HG03135 (cell line): ENCODE results near the gene ZMIZ1.
A peak's percentile ranks its signal among the peaks of the same experiment; 100 is the strongest.
"Not testable (repeated sequence)": the region's sequence is repeated elsewhere in the genome, so short reads cannot be mapped to it uniquely, and the experiment has no call there.

Experiments
- ATAC-seq: cut with Tn5 transposase; IDR thresholded peaks from one replicate; pipeline ENCODE4 v1.9.1; 2021; ENCODE audit warnings: mild to moderate bottlenecking, moderate library complexity; ENCODE audit not compliant: unreplicated experiment

Gene ZMIZ1

DNA sequence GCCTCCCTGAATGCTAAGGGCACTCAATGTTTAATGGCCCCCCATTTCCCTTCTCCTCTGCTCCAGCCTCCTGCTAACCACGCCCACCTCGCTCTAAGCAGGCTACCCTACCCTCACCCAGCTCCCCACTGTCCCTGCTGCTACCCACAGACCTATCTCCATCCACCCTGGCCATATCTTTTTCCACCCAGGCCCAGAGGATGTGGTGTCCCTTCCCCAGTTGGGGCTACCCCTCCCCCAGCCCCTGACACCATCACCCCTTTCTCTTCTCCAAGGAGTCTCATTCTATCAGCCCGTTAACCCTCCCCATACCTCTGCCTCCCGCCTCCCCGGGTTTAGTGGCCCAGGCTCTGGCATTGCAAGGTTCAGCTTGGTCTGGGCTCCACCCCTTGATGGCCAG lies 249.6 kb downstream of the ZMIZ1 start:
- ATAC-seq: no peak

DNA sequence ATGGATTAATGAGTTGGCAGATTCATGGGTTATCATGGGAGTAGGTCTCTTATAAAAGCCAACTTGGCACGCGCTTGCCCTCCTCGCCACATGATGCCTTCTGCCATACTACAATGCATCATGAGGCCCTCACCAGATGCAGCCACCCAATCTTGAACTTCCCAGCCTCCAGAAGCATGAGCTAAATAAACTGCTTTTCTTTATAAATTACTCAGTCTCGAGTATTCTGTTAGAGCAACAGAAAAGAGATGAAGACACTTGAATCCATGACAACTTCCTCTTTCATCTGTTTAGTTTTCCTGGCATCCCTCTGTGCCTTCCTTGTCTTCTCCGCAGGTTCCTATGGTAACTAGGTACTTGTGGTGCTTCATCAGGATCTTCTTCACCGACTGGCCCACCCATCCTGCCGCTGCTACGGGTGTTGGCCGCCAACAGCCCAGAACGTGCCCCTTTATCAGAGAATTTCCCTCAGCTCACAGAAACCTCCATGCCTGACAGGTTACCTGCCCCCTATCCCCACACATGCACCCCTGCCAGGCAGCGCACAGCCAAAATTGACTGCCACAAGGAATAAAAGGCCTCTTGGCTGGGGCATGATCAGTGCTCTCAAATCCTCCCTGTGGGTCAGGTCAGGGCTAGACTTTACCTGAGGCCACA lies 250.5 kb downstream of the ZMIZ1 start:
- ATAC-seq: no peak

DNA sequence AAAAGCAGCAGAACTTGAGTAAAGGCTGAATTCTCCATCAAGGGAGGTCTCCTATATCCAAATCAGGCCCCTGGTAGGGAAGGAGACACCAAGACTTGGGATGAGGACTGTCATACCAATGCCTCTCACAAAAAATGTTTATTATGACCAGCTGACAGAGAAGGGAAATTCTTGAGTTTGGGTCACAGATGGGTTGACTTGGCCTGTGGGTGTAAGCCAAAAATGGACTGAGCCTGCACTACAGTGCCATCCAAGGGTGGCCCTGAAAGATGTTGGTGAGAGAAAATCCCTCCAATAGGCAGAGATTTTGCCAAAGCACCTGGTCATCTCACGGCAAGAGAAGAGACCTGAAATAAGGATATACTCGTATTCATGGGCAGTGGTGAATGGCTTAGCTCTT lies 251.6 kb downstream of the ZMIZ1 start:
- ATAC-seq: no peak

DNA sequence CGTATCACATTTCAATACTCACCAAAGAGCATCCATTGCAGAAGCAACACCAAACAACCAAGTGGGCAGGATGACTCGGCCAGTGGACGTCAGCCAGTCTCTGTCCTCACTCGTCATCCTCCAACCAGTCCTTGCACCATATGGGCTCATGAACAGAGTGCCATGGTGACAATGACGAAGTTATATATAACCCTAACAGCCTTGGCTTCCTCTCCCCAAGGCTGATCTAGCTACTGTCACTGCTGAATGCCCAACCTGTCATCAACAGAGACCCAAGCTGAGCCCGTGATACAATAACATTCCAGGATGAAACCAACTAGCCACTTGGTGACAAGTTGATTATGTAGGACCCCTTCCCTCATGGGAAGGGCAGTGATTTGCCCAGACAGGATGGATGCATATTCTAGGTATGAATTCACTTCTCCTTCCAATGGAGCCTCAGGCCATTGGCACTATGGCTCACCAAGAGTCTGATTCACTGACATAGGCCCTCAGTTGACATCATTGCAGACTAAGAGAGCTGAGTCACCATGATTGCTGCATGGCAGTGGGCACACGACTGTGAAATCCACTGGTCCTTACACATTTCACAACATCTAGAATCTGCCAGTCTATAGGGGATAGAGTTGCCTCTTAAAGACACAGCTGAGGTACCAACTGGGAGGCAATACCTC lies 252.2 kb downstream of the ZMIZ1 start:
- no peak for ATAC-seq

DNA sequence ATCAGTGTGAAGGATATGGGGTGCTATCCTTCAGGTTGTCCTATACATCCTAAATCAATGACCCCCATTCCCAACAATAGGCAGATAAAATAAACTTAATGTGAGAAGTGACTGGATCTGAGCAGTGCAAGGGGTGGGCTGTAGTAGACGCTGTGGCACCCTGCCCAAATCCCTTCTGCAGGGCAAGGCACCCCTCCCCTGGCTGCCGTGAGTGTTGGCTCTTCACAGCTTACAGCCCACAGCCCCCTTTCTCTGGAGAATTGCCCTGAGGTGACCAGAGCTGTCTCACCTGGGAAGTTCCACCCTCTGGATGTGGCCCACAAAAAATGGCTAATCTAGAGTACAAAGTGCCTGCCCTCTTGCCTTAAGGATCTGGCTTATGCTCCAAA lies 252.7 kb downstream of the ZMIZ1 start:
- ATAC-seq: no peak

DNA sequence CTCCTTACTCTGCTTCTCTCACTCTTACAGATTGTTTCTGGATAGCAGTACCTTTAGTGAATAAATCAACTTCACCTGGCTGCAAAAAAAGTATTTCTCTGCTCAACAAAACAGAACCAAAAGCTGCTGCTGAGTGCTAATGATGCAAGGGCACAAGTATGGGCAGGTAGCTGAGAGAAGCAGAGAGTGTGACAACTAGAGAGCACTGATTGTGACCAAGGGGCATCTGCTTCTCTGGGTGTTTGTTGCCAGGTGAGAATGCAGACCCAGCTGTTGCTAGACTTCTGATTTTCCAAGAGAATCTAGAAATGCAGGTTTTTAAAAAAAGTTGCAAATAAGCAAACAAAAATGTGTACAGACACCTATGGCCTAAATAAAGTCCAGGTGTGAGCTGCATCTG lies 253.2 kb downstream of the ZMIZ1 start:
- no peak for ATAC-seq

DNA sequence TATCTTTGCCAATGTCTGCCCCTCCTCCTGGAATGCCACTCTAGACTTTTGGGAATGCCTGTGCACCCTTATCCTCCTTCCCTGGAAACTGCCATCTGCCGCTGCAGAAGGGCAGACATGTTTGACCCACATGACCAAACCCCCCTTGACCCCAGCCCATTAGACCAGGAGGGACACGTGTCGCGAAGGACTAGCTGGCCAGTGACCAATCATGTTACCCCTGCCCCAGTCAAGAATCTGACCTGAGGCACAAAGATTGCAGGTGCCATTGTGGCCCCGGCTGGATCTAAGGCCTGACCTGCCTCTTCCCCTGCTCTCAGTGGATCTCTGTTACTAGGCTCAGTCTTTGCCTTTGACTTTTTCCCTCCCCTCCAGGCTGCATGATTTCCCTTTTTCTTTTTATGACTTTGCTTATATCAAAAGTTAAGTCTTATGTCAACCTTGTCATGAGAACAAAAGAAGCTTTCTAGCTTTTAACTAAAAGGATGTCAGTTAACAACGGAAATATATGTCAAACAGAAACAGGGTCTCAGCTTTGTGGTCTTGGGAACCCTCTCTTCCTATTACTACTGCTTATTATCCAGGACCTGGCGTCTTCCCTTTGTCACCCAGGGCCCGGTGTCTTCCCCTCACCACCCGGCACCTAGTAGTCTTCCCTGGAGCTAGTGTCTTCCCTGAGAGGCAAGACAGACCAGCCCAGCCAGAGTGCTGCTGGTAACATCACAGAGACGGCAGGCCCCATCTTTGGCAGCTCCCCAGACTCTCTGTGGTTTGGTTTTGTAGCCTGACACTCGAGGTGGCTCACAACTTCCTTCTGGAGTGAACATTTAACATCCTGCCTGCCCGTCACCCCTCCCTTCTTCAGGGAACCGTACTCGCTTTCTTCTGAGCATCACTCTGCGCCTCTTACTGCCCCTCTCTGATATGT lies 254.1 kb downstream of the ZMIZ1 start:
- peak; percentile 60 for ATAC-seq

DNA sequence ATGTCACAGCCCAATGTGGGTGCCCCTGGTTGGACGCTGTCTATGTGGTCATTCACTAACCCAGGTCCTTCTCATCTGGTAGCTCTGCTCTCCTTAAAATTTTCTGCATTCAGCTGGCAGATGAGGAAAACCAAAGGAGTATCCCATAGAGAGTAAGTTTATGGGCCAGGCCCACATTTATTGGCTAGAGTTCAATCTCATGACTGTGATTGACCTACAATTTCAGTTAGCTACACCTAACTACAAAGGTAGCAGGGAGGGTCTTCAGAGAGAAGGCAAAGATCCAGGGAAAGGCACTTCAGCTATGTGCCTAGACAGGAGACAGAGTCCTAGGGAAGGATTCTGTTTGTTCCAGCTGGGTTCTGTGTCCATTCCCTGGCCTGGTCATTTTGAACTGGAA lies 254.8 kb downstream of the ZMIZ1 start:
- ATAC-seq: no peak

DNA sequence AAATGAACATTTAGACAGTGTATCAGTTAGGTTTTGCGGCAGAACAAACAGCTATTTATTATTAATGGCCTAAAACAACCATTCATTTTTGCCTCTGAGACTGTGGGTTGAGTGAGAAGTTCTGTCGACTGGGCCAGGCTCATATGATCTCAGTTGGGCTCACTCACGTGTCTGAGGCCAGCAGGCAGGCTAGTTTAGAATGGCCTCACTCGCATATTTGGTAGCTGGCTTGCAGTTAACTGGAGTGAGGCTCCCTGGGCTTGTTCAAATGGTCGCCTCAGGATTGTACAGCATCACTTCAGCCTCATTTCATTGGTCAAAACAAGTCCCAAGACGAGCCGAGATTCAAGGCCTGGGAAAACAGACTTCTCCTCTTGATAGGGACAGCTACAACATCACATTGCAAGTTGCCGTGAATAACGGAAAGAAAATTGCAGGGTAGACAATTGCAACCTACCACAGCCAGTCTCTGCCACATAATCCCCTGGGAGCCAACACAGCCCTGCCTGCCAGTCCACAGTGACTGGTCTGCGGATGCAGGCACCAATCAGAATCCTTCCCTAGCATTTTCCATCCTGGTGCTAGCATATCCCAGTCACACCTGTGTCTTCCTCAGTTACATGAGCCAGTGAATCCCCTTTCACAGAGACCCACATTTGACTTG lies 255.4 kb downstream of the ZMIZ1 start:
- no peak for ATAC-seq

DNA sequence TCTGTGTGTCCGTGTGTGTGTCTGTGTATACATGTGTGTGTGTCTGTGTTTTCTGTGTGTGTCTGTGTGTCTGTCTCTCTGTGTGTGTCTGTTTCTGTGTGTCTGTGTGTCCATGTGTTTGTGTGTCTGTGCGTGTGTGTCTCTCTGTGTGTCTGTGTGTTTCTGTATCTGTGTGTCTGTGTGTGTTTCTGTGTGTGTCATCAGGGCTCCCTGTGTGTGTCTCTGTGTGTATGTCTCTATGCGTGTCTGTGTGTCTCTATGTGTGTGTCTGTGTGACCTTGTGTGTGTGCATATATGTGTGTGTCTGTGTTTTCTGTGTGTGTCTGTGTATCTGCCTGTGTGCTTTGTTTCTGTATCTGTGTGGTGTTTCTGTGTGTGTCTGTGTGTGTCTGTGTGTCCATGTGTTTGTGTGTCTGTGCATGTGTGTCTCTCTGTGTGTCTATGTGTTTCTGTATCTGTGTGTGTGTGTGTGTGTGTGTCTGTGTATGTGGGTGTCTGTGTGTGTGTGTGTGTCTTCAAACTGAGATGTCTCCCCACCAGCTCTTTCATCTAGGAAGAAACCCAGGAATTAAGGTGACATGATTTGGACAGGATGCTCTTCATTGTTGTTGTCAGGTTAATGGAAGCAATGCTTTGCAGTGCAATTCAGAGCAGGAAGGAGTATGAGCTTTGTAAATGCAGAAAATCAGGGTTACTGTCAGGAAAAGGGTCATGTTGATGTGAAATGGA lies 257.8 kb downstream of the ZMIZ1 start:
- ATAC-seq: no peak

DNA sequence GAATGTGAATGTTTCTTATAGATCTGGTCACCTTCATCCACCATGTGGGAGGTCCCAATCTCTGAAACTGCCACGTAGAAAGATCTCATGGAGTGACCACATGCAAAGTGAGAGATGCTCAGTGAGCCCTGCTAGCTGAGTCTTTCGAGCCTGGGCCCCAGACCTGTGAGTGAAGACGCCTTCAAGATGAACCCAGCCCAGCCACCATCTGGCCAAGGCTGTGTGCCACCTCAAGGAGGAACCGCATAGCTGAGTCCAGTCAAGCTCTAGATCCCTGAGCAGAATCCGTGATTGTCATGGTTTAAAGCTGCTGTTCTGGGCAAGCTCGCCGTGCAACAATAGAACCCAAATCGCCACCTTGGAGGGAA lies 258.3 kb downstream of the ZMIZ1 start:
- no peak for ATAC-seq

DNA sequence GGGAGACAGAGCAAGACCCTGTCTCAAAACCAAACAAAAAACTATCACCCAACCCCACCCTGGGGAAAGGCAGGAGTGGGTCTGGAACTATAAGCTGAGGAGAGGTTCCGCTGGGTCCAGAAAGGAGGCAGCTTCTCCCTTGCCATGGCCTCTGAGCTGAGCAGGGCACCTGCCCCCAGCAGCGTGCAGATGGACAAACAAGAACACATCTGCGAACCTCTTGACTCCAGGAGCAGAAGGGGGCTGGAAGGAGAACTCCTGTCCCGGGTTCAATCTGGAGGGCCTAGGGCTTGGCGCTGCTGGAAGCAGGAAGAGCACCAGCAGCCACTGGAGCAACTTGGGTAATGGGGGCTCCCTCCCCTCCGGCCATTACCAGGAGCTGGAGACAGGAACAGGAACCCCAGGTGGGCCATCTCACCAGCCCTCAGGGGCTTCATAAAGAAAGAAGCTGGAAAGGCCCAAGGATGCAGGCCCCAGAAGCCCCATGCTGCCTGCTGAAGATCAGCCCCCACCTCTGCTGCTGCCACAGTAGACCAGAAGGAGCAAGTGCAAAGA lies 259.5 kb downstream of the ZMIZ1 start:
- ATAC-seq: no peak

DNA sequence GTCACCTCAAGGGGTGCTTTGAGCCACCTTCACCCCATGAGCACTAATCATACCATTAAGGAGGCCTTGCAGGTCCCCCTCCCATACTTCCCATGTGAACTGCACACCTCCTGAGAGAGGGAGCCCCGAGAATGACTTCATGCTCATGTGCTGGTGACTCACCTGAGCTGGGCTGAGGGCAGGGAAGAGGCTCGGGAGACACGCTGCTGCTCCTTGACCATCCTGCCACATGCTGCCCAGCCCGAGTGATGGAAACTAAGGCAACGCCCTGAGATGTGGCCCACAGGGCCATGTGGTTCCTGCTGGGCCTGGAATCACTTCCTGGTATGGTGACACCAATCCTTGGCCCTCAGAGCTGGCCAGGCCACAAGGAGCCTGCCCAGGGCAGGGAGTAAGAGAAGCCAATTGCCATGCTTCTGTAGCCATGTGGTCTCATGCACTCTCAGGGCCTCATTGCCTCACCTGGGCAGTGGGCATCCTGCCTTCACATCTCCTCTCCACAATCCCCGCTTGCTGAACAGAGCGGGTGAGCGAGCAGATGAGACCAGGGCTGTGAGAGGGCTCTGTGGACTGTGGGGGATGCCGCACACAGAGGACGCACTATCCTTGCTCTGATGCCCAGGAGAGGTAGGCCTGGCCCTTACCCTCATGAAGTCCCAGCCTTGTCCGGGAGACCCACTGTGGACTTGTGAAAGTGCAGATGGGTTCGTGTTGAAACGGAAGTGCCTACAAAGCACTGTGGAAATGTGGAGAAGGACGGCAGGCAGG lies 260.2 kb downstream of the ZMIZ1 start:
- no peak for ATAC-seq

DNA sequence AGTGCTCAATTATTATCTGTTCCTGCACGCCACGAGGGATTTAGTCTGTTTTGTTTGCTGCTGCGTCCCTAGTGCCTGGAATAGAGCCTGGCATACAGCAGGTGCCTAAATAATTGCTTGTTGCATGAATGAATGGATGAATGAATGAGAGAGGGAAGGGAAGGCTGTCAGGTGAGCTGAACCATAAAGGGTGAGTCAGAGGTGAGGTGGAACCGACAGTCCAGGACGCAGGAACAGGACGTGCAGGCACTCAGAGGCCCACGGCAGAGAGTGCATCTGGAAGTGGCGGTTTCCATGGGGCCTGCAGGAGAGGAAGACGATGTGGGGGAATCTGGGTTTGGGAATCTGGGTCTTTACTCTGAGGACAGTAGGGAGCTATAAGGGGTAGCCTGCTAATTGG lies 260.8 kb downstream of the ZMIZ1 start:
- ATAC-seq: no peak

DNA sequence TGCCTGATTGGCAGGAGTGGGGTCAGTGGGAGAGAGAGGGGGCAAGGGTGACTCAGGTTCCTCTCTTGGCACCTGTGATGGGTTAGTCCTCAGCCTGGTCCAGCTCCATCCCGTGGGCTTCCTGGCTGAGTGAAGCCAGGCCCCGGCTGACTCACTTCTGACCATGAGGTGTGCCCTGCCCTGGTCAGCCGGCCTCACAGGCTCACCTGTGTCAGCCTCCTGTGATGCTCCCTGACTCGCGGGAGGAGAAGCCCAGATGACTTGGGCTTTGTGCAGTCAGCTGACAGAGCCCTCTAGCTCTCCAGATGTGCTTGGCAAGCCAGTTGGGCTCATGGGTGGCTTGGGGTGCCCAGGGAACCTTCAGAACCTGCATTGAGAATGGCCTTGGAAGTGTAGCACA lies 262.5 kb downstream of the ZMIZ1 start:
- ATAC-seq: no peak

DNA sequence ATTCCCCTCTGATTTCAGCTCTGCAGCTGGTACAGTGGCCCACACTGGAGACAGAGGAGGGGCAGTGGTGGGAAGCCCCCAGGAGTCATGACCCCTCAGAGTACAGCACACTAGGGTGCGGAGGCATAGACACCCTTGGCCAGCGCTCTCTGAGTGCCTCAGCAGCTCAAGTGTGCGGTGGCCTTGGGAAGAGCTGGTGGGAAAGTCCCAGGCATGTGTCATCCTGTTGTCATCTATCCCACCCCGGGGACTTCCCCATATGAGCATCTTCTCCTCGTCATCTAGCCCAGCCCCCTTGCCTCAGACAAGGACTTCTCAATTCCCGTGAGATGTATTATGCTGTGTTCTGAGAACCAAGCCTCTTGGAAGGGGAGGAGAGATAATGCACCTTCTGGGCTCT lies 262.9 kb downstream of the ZMIZ1 start:
- no peak for ATAC-seq

DNA sequence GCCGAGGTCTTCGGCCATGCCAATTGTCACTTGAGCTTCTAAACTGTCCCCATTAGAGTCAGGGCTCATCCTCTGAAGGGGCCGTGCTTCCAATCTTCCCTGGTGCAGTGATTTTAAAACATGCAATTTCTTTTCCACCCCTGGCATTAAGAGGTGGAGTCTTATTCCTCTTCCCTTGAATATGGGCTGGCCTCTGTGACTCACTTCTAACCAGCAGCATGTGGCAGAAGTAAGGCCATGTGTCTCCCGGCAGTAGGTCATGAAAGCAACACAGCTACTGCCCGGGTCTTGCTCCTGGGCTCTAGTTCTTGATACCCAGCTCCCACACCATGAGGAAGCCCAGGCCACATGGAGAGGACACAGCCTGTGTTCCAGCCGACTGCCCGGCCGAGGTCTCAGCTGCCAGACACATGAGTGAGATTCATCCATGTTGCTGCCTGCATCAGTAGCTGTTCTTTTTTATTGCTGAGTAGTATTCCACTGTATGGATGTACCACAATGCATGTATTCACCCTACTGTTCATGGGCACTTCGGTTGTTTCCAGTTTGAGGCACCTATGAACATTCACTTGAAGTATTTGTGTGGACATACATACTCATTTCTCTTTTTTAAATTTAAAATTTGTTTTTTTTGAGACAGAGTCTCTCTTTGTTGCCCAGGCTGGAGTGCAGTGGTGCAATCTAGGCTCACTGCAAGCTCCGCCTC lies 264.0 kb downstream of the ZMIZ1 start:
- ATAC-seq: not testable (repeated sequence)

DNA sequence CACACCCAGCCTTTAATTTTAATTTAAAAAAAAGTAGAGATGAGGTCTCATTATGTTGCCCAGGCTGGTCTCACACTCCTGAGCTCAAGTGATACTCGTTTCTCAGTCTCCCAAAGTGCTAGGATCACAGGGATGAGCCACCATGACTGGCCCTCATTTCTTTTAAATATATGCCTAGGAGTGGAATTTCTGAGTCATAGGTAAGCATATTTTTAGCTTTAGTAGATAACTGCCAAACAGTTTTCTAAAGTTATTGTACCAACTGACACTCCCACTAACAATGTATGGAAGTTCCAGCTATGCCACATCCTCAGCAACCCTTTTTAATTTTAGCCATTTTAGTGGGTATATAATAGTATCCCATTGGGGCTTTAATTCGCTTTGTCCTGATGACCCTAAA lies 264.7 kb downstream of the ZMIZ1 start:
- no peak for ATAC-seq

DNA sequence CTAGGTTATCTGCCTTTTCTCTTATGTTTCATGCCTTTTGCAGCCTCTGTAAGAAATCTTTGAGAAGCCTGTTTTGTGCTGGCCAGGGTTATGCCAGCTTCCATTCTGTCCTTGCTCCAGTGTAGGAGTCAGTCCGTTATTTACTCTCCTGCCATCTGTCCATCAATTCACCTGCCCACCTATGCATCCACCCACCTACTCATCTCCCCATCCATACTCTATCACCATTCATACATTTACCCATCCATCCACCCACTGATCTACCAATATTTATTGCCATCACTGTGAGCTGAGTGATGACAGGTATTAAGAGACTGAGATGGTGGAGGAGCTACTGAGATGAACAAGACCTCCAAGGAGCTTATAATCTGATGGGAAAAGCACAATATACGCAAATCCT lies 265.8 kb downstream of the ZMIZ1 start:
- ATAC-seq: no peak
